ENCODE results near the gene GNG5.
"Not testable (repeated sequence)": the region's sequence is repeated elsewhere in the genome, so short reads cannot be mapped to it uniquely, and the experiment has no call there.

The GNG5 gene

DNA sequence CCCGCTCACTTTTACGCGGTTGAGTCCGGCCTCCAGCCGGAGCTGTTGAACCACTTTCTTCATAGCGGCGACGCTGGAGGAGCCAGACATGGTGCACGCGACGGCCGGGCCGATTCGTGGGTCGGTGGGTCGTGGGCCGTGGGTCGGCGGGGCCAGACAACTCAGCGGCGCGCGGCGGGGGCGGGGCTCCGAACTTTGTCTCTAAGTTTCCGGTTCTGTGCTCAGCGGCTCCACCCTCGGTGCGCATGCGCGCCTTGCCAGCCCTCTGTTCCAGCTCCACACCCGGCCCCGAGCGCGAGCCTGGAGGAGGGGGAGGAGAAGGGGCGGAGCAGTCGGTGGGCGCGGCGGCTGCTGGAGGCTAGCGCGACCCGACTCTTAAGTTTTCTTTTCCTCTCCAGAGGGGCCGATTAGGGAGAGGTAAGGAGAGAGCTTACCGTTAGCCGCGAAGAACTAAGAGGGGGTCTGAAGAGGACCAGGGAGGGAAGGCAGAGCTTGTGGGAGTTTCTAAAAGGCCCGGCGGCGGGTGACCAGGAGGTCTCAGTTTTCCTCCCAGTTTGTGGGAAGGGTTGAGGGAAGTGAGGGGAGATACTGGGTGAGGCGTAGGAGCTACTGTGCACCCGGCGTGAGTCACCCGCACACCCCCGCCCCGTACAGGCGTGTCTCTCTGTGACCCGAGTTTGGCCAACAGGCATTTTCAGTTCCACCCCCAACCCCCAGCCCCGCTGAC lies at the start of gene GNG5, which contains the start of gene SPATA1:
Gene GNG5 (minus strand): TSS at position 580 of the 727 bp plus-strand sequence. CDS start 490 bp downstream, at position 90.
Gene SPATA1 (plus strand): TSS at position 385 of the 727 bp plus-strand sequence. CDS start 9,974 bp downstream, outside the sequence.
- DNase-seq = peak; percentile 96 to 97

DNA sequence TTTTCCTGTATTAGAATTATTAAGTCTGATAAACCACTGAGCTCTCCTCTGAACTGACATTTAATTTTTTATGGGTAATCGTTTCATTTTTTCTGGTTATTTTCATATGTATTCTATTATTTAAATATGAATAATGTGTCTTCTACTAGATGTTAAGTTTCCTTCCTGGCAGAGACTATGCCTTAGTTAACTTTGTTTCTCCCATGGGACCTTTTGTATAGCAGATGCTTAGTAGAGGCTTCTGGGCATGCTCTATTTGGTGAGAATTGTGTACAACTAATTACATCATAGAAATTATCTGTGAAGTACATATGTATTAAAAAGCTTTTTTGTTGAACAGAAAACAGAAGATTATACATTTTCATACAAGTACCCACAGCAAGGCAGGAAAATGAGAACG lies 44.4 kb upstream of the GNG5 start:
- no peak for DNase-seq

DNA sequence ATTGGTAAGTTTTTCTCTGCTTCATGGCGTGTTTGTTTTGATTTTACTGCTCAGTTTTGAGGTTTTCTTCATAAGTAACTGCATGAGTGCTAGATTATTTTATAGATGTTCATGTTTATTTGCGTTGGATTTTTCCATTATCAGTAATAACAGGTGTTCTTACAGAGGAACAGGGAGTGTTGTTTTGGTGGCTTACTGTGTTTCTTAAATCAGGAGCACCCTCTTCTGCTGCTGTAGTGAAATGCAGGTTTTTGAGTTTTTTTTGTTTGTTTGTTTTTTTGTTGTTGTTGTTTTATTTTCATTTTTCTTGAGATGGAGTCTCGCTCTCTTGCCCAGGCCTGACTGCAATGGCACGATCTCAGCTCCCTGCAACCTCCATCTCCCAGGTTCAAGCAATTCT lies 35.3 kb upstream of the GNG5 start:
- DNase-seq = no peak

DNA sequence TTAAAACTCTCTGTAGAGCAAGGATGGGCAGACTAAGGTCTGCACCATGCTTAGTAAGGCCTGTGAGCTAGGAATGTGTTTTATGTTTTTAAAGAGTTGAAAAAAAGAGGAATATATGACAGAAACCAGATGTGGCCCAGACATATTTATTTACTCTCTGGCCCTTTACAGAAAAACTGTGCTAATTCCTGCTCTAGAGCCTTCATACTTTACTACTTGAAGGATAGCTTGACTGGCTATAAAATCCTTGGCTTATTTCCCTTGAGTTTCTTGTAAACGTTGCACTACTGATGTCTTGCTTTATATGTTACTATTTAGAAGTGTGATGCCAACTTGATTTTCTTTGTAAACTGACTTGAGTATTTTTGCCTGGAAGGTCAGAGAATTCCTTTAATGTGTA lies 34.4 kb upstream of the GNG5 start:
- no peak for DNase-seq

DNA sequence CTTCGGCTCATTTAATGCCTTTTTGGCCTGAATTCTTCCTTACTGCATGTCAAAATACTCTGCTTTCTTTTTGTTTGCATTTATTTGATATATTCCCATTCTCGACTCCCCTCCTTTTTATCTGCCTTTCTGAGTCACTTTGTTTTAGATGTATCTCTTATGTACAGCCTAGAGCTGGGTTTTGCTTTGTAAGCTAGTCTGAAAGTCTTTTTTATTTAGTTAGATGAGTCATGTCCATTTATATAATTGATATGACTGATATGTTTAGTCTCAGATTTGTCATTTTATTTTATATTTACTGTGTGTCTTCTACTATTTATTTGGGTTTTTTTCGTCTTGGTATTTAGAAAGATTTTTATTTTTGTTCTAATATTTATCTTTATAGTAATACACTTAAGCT lies 33.6 kb upstream of the GNG5 start:
- no peak for DNase-seq

DNA sequence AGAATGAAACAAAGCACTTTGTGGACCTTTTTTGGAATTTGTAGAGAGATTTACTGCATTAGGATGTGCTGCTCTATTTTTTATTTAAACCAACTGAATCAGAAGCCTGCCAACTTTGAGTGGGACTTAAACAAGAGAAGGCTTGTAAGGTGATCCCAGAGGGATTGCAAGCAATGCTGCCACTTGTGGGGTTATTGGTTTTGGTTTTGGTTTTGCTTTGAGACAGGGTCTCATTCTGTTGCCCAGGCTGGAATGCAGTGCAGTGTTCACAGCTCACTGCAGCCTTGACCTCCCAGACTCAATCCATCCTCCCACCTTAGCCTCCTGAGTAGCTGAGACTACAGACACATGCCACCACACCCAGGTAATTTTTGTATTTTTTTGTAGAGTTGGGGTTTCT lies 32.2 kb upstream of the GNG5 start:
- DNase-seq = no peak

DNA sequence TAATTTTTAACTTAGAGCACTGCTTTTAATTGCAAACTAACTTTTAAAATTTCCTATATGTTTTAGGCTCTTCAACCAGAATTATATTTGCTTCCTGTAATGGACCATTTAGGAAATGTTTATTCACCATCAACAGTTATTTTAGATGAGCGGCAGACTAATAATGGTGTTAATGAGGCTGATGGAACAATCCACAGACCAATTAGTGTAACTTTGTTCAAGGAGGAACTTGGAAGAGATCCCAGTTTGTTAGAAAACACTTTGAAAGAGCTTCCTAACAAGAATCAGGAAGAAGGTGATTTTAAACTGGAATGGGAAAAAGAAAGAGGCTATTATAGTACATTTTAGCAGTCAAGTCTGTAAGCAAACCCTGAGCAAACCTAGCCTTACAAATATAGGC lies 19.4 kb upstream of the GNG5 start:
- DNase-seq = no peak

DNA sequence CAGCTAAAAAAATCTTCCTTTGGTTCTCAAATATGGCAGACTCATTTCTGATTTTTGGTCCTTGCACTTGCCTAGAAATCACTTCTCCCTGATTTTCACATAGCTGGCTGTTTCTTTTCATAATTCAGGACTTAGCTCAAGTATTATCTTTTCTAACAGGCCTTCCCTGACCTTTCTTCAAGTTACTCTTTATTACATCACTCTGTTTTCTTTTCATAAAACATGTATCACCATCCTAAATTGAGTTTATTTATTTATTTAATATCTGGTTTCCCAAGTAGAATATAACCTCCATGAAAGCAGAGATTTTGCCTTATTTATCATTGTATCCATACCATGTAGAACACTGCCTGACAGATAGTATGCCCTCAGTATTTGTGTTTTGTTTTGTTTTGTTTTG lies 18.2 kb upstream of the GNG5 start:
- DNase-seq = no peak

DNA sequence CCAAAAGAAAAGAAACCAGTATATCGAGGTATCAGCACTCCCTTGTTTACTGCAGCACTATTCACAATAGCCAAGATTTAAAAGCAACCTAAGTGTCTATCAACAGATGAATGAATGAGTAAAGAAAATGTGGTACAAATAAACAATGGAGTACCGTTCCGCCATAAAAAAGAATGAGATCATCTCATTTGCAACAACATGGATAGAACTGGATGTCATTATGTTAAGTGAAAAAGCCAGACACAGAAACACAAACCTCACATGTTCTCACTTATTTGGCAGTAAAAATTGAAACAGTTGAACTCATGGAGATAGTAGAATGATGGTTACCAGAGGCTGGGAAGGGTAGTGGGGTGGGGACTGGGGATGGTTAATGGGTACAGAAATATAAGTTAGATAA lies 4.3 kb upstream of the GNG5 start:
- DNase-seq = no peak

DNA sequence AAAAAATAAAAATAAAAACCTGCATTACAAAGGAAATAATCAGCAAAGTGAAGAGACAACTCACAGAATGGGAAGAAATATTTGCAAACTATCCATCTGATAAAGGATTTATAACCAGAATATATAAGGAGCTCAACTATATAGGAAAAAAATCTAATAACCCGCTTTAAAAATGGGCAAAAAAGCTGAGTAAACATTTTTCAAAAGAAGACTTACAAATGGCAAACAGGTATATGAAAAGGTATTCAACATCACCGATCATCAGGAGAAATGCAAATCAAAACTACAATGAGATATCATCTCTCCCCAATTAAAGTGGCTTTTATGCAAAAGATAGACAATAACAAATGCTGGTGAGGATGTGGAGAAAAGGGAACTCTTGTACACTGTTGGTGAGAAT lies 3.8 kb upstream of the GNG5 start:
- no peak for DNase-seq

DNA sequence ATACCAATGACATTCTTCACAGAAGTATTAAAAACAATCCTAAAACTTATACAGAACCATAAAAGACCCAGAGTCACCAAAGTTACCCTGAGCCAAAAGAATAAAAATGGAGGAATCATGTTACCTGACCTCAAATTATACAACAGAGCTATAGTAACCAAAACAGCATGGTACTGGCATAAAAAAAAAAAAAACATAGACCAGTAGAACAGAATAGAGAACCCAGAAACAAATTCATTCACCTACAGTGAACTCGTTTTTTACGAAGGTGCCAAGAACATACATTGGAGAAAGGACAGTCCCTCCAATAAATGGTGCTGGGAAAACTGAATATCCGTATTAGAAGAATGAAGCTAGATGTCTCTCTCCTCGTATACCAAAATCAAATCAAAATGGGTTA lies 2.6 kb upstream of the GNG5 start:
- no peak for DNase-seq

DNA sequence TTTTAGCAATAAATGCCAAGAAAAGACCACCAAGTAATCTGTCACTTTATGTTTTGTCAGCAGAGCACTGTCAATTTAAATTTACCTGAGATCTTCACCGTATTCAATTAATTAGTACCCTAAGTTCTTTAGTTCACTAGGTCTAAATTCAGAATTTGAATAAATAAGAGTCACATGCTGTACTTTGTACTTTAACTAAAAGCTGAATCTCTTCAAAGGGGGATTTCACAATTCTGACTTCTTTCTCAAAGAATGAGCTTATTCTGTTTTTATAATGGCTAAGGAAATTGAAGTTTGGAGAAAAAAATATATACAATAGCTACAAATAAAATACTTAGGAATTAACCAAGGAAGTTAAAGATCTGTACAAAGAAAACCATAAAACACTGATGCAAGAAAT lies 2.1 kb upstream of the GNG5 start:
- no peak for DNase-seq

DNA sequence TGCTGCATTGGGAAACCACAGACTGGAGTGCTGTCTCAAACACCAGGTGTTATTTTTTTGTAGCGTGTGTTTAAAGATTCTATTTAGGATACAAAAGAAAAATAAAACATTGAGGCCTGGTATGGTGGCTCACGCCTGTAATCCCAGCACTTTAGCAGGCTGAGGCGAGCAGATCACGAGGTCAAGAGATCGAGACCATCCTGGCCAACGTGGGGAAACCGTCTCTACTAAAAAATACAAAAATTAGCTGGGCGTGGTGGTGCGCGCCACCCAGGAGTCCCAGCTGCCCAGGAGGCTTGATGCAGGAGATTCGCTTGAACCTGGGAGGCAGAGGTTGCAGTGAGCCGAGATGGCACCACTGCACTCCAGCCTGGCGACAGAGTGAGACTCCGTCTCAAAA lies 1.5 kb upstream of the GNG5 start:
- not testable (repeated sequence) for DNase-seq

DNA sequence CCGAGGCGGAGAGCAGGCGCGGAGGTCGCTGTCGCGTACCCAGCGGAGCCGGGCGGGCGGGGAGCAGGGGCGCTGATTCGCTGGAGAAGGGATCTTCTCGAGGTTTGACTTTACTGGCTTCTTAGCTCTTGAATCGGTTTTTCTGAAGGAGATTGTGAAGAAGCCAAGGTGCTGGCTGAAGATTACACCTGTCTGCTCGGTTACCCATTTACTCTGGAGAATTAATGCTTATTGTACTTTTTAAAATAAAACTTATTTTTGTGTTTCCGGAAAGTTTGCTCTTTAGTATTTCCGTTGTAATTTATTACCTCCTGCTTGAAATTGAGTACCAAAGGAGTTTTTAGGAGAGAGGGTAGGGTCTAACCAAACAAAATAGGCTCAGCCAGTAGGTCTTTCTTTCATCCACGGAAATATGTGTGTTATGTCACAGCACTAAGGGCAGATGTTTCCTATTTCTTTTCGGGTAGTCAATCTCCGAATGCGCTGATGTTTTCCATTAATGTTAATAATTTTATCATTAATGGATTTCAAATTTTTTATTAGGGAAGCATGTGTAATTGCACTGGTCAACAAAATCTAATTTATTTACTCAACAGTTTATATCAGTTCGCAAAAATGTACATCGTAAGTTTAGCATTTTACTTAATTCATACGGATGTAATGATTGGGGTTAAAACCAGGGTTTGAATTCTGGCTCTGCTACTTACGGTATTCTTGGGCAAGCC lies 510 bp upstream of the GNG5 start:
- DNase-seq = no peak

DNA sequence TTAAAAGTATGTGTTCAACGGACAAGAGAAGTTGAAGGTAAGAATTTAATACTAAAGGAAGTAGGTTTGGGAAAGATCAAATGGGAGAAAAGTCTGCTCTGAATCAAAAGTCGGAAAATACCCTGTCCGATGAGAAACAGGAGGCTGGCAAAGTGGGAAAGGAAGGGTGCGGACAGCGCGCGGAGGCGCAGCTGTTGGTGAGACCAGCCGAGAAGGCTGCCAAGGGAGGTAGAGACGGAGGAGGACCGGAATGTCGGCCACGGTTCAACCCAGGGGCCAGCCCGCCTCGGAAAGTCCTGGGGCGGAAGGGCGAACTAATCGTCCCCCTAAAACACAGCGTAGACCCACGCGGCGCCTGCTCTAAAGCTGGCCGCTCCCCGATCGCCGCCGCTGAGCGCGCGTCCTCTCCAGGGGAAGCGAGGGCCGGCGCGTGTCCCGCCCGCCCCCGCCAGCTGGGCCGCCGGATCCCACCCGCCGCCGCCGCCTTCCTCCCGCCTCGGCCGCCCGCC lies 834 bp downstream of the GNG5 start:
- no peak for DNase-seq

DNA sequence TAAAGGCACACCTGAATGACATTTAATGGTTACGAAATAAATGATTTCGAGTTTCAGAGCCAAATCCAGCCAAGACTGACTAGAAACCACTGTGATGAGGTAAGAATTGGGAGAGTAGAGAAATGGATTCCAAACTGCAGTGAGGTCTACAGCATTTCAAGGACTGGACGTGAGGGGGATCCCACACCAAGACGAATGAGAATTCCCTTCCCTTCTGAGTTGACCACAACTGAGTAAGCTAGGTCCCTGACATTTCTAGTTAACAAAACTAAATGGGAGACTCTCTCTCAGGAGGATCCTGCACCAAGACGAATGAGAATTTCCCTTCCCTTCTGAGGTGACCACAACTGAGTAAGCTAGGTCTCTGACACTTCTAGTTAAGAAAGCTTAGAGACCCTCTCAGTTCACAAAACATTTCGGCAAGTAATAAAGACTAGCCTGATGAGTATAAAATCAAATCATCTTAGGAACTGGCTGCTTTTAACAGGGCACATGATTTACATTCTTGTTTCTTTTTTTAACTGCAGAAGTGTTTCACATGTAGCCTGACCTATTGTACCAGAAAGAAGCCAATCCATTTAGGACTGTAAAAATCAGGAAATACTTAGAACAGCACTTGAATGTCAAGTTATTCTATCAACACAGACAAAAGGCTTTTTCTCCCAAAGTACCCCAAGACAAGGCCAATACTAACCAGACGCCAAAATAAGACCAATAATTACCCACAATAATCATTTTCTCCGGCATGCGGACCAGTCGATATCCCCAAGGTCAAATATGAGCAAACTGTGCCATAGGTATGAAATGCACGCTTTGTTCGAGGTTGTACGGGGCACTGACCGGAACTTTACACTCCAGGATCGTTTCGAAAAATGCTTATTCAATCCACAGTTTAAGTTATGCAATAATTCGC lies 1.5 kb downstream of the GNG5 start:
- DNase-seq = no peak

DNA sequence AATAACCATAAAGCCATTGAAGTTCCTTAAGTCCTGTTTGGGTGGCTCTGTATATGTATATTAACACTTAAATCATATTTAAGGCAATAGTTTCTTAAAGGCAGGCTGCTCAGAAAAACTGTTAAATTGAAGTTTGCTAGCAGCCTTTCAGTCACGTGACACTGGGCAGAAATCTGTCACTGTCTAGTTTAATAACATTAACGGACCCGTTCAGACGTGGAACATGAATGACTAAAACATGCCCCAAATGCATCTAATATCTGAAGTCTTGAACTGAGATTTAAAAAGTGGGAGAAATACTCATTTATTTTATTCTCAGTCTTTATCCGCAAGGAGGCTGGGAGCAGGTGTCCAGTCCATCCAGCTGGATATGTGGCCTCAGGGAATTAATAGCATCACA lies 3.5 kb downstream of the GNG5 start:
- DNase-seq = no peak

DNA sequence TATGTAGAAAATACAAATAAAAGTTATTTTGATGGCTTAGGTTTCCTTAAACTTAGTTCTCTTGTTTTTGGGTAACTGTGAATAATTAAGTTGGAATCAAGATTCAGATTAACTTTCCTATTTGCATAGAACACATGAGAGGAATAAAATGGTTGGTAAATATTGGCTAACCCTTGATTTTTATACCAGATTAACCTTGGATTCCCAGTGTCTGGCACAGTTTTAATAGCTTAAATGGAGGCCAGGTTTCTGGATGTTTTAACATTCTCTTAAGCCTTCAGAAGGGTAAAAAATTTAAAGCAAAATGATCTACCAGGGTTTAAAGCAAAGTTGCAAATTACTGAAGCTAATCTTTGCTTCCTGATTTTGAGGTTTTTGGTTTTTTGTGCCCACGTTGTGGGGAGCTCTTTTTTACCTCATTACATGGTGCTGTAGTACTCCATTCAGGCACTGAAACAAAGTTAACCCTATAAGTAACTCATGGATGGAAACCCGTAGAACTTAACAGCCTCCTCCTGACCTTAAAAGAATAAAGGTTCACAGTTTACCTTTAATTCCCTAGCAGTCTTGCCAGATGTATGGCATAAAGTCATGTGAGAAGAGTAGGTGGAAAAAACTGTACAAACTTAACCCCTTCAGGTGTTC lies 8.6 kb downstream of the GNG5 start:
- no peak for DNase-seq

DNA sequence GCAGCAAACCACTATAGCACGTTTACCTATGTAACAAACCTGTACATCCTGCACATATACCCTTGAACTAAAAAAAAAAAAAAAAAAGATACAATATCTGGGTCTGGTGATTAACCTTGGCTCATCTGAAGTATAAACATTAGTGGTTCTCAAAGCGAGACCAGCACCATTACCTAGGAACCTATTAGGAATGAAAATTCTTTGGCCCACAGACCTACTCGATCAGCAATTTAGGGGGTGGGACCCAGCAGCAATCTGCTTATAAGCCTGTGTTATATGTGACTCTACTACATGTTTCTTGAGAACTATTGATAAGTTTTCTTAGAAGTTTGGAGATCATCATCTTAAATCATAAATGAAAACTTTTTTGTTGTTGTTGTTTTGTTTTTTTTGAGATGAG lies 9.9 kb downstream of the GNG5 start:
- no peak for DNase-seq

DNA sequence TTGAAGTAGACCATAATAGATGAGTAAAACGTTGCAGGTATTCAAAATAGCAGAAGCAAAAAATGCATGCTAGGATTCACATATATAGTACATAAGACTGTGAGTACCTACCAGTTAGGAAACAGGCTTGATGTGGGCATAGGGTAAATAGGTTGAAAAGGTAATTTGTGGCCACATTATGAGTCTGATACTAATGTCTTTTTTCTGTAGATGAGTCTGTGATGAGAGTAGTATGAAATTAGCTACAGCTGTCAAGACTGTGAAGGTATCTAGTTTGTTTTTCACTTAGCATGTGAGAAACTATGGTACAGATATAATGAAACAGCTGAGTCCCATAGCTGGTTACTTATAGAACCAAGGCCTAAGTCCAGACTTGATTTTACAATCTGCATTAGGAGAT lies 12.6 kb downstream of the GNG5 start:
- no peak for DNase-seq

DNA sequence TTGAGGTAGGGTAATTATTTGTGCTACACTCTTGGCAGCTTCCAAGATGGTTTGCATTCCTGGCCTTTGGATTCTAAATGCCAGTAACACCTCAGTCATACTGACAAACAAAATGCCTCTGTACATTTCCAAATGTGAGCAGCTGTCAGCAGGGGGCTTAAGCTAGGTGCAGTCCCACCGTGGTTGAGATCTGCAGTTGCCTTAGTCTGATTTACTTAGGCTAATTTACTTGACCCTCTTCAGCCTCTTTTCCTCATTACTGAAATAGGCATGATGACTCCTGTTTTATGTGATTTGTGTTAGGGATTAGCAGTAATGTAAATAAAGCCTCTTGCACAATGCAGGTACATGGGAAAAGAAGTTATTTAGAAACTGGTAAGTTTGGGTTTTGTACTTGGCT lies 13.7 kb downstream of the GNG5 start:
- DNase-seq = no peak

DNA sequence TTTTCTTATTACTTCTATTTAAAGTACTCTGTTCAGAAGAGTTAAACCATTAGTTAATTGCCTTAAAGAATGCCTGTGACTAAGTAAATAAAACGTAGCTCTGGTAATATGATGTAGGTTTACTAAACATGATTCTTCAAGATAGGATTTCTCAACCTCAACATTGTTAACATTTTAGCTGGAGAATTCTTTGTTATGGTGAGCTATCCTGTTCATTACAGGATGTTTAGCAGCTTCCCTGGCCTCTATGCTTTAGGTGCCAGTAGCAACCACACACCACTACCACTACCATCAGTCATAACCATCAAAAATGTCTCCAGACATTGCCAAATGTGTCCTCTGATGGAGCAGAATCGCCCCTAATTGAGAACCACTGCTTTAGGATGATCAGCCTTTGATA lies 16.6 kb downstream of the GNG5 start:
- no peak for DNase-seq

DNA sequence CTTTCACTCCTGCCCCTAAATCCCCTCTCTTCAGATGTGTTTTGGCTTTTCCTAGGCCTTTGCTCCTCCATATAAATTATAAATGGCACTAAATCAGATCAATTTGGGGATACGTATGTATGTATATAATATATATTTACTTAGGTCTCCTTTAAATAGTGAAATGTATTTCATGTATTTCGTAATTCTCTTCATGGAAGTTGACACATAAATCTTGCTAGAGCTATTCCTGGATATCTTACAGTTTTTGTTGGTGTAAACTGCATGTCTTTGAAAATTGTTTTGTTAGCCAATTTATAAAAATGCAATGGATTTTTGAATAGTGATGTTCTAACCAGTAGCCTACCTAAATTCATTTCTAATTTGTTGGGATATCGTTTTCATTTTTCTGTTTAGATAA lies 18.3 kb downstream of the GNG5 start:
- DNase-seq = no peak
